Aortic smooth muscle cell (primary cell): Measurements from ENCODE around the gene GALNT8. TPM values are rescaled to one million over a fixed set of nuclear protein-coding genes. Genes with fewer than 3 reads are reported as not detected.

Source experiments
- total RNA-seq: library from RNA; depleted of rRNA; stranded (reverse); fragments of >200 nt; gene quantifications from 2 replicates; pipeline ENCODE4 v1.2.3, GENCODE V29; 2014

Gene GALNT8
- total RNA-seq = under 0.01 TPM in 1 of 2 replicates, not detected in the other

DNA sequence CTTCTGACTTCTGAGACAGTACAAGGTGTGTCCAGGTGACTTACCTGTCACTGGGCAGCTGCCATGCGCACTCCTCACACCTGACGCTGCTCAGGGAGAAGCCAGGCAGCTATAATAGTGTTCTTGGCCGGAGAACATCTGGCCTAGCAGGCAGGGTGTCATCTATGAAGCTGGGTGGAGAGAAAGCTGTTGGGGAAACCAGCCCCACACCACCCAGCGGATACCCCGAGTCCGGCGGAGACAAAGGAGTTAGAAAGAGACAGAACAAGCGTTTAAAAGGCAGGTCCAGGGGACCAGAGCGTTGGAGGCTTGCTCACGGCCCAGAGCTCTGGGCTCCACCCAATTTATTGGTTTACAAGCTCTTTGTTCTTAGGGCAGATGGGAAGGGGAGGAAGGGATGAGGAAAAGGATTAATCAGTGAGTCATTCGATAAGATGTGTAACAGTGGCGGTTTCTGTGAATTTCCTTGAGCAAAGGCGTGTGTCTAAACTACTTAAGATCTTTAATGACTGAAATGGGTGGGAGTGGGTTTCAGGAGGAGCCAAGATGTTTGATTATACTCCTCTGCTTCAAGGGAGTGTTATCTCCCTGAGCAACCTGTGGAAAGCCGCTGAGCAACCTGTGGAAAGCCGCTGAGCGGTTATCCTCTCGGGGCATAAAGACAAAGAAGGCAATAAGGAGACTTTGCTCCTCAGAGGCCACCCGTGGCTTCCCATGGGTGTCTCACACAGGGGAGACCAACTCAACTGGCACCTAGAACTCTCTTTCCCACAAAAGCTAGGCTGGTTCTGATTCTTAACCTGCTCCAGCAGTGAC is at the start of gene GALNT8:
Gene GALNT8 (plus strand): TSS at position 580 of the 816 bp plus-strand sequence. CDS start 278 bp downstream, outside the sequence.

Other genes starting within 250 kb of the GALNT8 start
- 7.0 and 12.0 TPM in 2 replicates for gene RAD51AP1, start 181.5 kb upstream of the GALNT8 start, total RNA-seq
- gene DYRK4, start 158.2 kb upstream of the GALNT8 start, total RNA-seq = 66.0 and 68.3 TPM in 2 replicates
- 1.3 and 3.0 TPM in 2 replicates for gene AKAP3, start 71.3 kb upstream of the GALNT8 start, total RNA-seq
- gene NDUFA9, start 71.3 kb upstream of the GALNT8 start, total RNA-seq = 24.6 and 39.1 TPM in 2 replicates
- not detected in 2 replicates for gene KCNA1, start 189.5 kb downstream of the GALNT8 start, total RNA-seq